Mucosa of descending colon (tissue), 3 donors: ENCODE measurements around the gene TLE4. TPM values are rescaled to one million over a fixed set of nuclear protein-coding genes. Genes with fewer than 3 reads are reported as not detected.

Source experiments
- ATAC-seq: fragments of 200-7000 bp; cut with Tn5 transposase; one replicate; pipeline ENCODE4 v1.9.1; 2020; ENCODE audit warnings: mild to moderate bottlenecking, moderate library complexity
- DNase-seq, 3 donors: peaks; one replicate each; pipeline ENCODE4 v3.0.0-alpha.2; 2020
- H3K36me3 ChIP-seq: fragments of 200-600 bp; one replicate; pipeline ENCODE4 v1.8.0; 2021; ENCODE audit warnings: low read depth, mild to moderate bottlenecking
- H3K4me1 ChIP-seq: fragments of 200-600 bp; one replicate; pipeline ENCODE4 v1.8.0; 2021; ENCODE audit warnings: low read depth, mild to moderate bottlenecking
- H3K4me3 ChIP-seq: fragments of 200-600 bp; one replicate; pipeline ENCODE4 v1.8.0; 2021; ENCODE audit warnings: mild to moderate bottlenecking
- H3K9me3 ChIP-seq: fragments of 200-600 bp; one replicate; pipeline ENCODE4 v1.8.0; 2021; ENCODE audit warnings: mild to moderate bottlenecking
- intact Hi-C, 2 donors: fragments of 100-400 bp; cut with DNase I in 1 of 2; cut with micrococcal nuclease in 1 of 2; formaldehyde crosslinking; loops; one replicate each; pipeline versions ENCODE4 v1.11.0 to v1.11.1; 2022; cut with DNase I, micrococcal nuclease
- total RNA-seq, 3 donors: library from RNA; stranded (reverse); fragmentation: NEBNext Ultra II Directional in 2 of 3; extraction: Animal tissue kit (Norgen Biotek cat#: 25700) in 2 of 3; gene quantifications; one replicate each; pipeline versions ENCODE4 v1.2.1 to v1.2.4, GENCODE V29; 2021 to 2023
- TF ChIP-seq, protein P1 (sequence below): fragments of 200-600 bp; IDR thresholded peaks from one replicate; pipeline ENCODE4 v1.8.0; 2022; ENCODE audit warnings: antibody characterized with exemption, mild to moderate bottlenecking
- donor health status: DM: no; HTN: no; CAD: no; lungs with moderate emphysema.
- donor health status: DM: no; HTN: no; CAD: no.
- donor health status: DM: no; HTN: yes; CAD: no.

Gene TLE4
- total RNA-seq, 3 donors from 2014 or later = 23.9 to 38.4 (median 29.8) TPM

DNA sequence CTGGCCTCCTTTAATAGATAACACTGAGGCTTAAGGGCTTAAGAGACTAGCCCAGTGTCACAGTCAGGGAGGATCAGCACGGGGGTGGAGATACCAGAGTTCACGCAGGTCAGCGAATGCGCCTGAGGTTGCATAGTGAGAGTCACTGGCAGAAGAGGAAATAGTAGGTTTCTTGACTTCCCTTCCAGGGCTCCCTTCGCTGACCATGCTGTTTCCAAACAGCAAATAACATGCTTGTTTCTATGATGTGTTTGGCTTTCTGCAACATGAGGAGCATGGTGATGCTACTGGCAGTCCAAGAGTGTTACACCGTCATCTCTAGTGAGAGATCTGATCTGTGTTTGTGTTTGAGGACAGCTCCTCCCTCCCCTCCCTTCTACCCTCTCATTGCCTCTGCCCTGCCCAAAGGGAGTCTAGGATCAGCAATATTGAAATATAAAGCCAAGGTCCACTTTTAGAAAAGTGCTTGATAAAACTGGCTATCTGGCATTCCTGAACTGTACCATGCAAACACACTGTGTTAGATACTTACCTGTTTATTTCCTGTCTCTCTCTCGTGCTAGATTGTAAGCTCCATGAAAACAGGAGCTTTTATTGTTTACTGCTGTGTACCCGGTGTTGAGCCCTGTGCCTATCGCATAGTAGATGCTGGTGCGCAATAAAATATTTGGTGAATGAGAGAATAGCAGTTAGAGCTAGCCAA is 12.3 kb downstream of the TLE4 start:
- no peak overlapping the region for H3K4me3 ChIP-seq
- no peaks in the 10 kb centered on the region for H3K9me3 ChIP-seq
- peaks cover 4% of the 10 kb centered on the region for H3K4me1 ChIP-seq
- TF ChIP-seq, protein P1, sequence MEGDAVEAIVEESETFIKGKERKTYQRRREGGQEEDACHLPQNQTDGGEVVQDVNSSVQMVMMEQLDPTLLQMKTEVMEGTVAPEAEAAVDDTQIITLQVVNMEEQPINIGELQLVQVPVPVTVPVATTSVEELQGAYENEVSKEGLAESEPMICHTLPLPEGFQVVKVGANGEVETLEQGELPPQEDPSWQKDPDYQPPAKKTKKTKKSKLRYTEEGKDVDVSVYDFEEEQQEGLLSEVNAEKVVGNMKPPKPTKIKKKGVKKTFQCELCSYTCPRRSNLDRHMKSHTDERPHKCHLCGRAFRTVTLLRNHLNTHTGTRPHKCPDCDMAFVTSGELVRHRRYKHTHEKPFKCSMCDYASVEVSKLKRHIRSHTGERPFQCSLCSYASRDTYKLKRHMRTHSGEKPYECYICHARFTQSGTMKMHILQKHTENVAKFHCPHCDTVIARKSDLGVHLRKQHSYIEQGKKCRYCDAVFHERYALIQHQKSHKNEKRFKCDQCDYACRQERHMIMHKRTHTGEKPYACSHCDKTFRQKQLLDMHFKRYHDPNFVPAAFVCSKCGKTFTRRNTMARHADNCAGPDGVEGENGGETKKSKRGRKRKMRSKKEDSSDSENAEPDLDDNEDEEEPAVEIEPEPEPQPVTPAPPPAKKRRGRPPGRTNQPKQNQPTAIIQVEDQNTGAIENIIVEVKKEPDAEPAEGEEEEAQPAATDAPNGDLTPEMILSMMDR = no peak
- intact Hi-C loops = loop anchor here in 1 of 2 donors (10.0 kb wide), 1 partner anchor 111 kb away; no protein-coding TSS in a partner anchor
- peak; percentile 76 for ATAC-seq
- peak in 2 of 3 donors; percentile 30 to 67 for DNase-seq
- H3K36me3 ChIP-seq = no peaks in the 10 kb centered on the region

DNA sequence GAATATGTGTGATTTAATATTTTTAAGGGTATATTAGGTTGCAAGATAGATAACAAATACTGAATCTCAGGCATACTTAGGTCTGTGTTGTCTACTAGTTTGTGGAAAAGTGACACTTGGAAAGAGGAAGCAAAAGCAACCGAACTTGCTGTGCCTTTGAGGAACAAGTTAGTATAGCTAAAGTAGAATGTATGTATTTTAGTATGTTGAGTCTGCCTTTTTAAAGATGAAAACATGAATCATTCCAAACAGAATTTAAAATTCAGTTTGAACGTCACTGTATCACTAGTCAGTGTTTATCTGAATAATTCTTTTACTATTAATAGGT is 12.9 kb downstream of the TLE4 start:
- Histone ChIP-seq H3K36me3 (no peaks in the 10 kb centered on the region), H3K4me1 (peaks cover 4% of the 10 kb centered on the region), H3K9me3 (no peaks in the 10 kb centered on the region), H3K4me3 (no peak overlapping the region)
- no peak for ATAC-seq
- DNase-seq = no peak
- TF ChIP-seq, protein P1 = no peak
- intact Hi-C loops = loop anchor here in 1 of 2 donors (10.0 kb wide), 1 partner anchor 110 kb away; no protein-coding TSS in a partner anchor

DNA sequence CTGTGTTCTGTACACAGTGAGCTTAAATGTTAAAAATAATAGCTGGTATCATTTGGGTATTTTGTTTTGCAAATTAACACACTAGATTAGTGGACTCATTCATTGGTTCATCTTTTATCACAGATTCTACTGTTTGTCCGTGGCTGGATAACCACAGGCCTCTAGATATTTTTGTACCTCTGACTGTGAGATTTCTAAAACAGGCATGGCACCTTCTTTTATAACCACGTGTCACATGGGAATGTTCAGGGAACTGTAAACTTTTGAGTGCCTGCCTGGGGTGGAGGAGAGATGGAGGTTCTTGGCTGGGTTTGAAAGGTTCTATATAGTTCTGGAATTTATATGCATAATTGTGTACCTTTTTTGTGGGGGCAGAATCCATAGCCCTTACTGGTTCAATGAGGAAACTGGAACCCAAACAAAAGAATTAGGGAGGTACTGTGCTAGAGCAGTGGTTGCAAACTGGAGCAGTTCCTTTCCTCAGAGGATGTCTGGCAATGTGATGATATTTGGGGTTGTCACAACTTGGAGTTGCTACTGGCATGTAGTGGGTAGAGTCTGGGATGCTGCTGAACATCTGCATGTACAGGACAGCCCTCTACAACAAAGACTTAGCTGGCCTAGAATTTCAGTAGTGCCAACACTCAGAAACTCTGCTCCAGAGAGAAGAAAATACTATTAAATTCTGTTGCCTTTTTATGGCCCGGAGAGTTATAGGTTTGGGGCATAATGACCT is 16.9 kb downstream of the TLE4 start:
- no peak for DNase-seq
- H3K36me3 ChIP-seq = no peaks in the 10 kb centered on the region
- no peaks in the 10 kb centered on the region for H3K9me3 ChIP-seq
- no peaks in the 10 kb centered on the region for H3K4me1 ChIP-seq
- H3K4me3 ChIP-seq = no peak overlapping the region
- TF ChIP-seq, protein P1 = no peak
- ATAC-seq = no peak
- intact Hi-C loops = loop anchor here in 1 of 2 donors (10.0 kb wide), 1 partner anchor 106 kb away; no protein-coding TSS in a partner anchor

DNA sequence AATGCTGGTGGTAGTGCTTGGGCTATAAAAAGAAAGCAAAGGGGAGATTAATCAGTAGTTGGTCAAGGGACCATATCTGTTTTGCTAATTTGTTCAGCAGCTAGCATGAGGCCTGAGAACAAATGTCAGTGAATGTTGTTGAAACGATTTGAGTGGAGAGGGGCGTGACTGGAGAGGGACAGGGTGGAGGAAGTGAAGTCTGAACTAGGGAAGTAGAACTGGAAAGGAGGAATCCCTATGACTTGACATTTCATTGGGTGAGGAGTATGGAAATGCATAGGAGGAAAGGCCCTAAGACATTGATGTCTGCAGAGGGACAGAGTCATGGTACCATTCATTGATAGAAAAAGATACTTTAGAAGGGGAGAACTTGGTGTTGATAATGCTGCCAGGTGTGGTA is 19.7 kb downstream of the TLE4 start:
- intact Hi-C loops = no loop called here
- TF ChIP-seq, protein P1 = no peak
- H3K4me1 ChIP-seq = no peaks in the 10 kb centered on the region
- H3K9me3 ChIP-seq = no peaks in the 10 kb centered on the region
- no peak for ATAC-seq
- H3K4me3 ChIP-seq = no peak overlapping the region
- H3K36me3 ChIP-seq = no peaks in the 10 kb centered on the region
- DNase-seq = no peak

DNA sequence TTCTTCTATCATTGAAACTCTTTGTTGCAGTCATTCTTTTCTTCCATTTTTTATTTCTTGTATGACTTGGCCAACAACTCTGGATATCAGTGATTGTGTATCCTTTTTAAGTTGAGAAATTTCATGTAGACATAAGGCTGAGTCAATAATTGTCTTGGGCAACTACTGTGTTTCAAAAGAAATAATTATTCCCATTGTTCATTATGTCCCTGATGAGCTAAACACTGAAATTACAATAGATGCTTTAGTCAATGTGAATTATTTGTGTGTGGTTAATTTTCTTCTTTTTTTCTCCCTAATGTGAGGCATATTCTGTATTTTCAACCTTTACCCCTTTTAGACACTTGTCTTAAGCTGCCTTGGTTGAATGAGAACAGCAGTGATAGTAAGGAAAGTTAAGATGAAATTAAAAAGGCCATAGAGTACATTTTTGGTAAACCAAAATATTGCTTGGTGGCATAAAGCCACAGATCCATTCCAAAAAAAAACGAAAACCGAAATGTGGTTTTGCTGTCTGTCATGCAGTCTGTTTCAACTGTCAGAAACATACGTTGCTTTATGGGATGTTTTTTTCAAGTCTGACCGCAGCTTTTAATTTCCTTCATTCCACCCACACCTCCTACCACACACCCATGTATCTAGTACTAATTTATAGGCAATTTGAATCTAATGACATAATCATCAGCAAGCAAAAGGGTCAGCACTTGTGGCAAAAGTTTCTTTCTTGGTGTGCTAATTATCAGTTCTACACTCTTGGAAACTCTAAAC is 21.1 kb downstream of the TLE4 start:
- DNase-seq = no peak
- ATAC-seq = no peak
- H3K4me1 ChIP-seq = no peaks in the 10 kb centered on the region
- intact Hi-C loops = no loop called here
- TF ChIP-seq, protein P1 = no peak
- H3K36me3 ChIP-seq = no peaks in the 10 kb centered on the region
- H3K9me3 ChIP-seq = no peaks in the 10 kb centered on the region
- H3K4me3 ChIP-seq = no peak overlapping the region
